ENCODE data around the gene LITAF.
"Not testable (repeated sequence)": the region's sequence is repeated elsewhere in the genome, so short reads cannot be mapped to it uniquely, and the experiment has no call there.

The LITAF gene

DNA sequence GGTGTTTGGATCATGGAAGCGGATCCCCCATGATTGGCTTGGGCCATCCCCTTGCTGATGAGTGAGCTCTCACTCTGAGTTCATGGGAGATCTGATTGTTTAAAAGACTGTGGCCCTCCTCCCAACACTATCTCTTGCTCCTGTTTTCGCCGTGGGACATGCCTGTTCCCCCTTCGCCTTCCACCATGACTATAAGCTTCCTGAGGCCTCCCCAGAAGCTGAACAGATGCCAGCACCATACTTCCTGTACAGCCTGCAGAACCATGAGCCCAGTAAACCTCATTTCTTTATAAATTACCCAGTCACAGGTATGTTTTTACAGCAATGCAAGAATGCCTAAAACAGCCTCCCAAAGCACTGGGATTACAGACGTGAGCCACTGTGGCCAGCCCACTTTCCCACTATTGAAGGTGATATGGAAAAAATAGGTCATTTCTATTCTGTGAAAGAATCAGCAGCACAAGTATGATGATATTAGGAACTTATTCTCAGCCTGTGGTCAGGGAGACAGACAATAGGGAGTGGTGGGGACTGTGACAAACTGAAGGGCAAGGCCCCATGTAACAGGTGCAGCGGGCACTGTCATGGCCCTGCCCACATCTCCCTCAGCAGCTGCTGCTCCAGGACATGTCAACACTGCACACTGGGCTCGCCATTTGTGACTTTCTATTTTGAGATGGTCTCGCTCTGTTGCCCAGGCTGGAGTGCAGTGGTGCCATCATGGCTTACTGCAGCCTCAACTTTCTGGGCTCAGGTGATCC, 33.7 kb upstream of the LITAF start:
- DNase-seq: no peak

GRCh38 chr16:11619327-11619851, 32.7 kb upstream of the LITAF start:
- no peak for DNase-seq

GRCh38 chr16:11618107-11618717, 31.5 kb upstream of the LITAF start:
- DNase-seq: no peak

DNA sequence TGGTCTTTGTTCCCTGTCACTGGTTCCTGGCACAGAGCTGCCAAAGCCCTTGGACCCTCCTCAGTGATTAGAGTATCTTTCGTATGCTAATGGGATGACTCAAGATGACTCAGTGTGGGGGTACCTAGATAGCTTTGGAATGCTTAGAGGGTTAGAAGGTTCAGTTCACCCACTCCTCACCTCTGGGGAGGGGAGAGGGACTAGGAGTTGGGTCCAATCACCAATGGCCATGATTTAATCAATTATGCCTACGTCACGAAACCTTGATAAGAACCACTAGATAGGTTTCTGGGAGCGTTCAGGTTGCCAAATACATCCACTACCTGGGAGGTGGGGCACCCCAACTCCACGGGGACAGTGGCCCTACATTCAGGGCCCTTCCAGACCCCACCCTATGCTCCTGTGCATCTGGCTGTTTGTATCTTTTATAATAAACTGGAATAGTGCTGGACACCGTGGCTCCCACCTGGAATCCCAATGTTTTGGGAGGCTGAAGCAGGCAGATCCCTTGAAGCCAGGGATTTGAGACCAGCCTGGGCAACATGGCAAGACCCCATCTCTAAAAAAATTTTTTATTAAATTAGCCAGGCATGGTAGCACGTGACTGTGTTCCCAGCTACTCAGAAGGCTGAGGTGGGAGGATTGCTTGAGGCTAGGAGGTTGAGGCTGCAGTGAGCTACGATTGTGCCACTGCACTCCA, 29.2 kb upstream of the LITAF start:
- no peak for DNase-seq

GRCh38 chr16:11614587-11615175, 28.0 kb upstream of the LITAF start:
- DNase-seq: no peak

DNA sequence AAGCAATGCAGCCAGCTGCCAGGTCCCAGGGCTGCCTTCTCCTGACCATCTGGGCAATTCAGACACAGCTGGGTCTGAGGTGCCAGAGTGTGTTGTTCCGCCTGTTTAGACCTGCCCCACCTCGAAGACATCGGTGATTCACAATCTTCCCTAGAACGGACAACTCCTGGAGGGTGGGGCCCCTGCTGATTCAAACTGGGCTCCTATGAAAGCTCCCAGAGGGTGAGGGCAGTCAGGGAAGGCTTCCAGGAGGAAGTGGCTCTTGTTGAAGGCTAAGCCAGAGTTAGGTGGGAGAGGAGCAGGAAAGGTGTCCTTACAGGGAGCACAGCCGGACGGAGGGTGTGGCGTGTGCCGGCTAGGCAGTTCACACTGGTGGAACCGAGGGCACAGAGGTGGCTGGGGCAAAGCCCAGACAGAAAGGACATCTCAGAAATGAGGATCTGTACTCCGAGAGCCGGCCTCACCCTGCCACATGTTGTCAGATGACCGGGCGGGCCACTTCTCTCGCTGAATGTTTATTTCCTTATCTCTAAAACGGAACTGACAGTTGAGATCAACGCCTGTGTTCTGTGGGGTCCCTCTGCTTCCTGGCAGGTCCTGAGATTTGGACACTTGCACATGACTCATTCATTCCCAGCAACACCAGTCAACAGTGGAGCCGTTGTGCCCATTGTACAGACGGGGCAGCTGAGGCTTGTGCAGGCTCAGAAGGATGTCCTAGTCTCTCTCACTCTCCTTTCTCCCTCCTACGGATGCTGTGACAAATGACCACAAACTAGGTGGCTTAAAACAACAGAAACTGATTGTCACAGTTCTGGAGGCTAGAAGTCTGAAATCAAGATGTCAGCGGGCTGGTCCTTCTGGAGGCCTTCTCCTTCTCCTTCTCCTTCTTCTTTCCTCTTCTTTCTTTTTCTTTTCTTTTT, 26.9 kb upstream of the LITAF start:
- DNase-seq: no peak

GRCh38 chr16:11612665-11613025, 25.9 kb upstream of the LITAF start:
- DNase-seq: no peak

DNA sequence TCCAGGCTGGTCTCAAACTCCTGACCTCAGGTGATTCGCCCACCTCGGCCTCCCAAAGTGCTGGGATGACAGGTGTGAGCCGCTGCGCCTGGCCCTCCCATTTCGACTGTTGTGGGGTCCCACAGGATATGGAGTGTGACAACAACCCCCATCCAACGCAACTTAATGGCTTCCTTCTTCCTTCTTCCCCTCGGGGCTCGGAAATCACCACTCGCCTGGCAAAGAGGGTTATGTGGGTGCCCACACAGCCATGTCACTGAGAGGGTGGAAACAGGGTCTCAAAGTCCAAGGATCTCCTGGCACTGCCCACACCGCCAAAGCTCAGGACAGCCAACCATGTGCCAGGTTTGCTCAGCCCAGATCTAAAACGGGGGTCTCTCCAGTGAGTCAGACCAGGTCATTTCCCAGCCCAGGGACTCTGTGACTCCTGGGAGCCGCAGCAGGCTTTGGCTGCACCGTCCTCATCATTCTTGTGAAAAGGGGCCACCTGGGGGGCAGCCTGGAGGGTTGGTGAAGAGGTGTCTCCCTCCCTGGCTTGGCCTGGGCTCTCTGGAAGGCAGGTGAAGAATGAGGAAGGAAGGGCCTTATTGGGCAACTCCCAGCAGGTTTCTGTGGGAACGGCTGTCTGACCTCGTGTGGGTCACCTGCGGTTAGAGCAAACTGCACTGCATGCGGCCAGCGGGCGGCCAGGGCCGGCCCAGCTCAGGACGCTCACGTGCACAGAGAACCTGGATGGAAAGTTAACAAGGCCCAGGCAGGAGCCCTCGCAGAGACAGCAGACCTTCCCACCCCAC, 25.3 kb upstream of the LITAF start:
- DNase-seq: no peak

- no peak for DNase-seq
Measured at GRCh38 chr16:11610580-11610979, 23.9 kb upstream of the LITAF start.

DNA sequence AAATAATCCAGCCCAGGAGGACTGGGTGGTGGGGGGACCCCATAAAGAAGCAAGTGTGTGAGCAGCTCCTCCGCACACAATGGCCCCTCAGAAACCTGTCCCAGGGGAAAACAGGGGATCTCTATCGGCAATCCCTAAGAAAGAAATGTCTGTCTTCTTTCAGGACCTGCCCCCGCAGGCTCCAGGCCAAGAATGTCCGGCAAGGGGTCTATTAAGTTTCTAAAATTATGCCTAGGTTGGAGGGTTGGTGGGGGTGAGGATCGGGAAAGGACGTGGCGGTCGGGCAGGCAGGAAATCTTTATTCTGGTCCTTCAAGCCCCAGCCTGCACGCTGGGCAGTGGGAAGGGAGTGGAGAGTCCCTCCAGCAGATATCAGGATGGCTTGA, 23.4 kb upstream of the LITAF start:
- DNase-seq: no peak

GRCh38 chr16:11609474-11610120, 22.9 kb upstream of the LITAF start:
- DNase-seq: no peak

GRCh38 chr16:11605891-11606290, 19.2 kb upstream of the LITAF start:
- DNase-seq: no peak

- no peak for DNase-seq
Measured at GRCh38 chr16:11605564-11605886, 18.8 kb upstream of the LITAF start.

DNA sequence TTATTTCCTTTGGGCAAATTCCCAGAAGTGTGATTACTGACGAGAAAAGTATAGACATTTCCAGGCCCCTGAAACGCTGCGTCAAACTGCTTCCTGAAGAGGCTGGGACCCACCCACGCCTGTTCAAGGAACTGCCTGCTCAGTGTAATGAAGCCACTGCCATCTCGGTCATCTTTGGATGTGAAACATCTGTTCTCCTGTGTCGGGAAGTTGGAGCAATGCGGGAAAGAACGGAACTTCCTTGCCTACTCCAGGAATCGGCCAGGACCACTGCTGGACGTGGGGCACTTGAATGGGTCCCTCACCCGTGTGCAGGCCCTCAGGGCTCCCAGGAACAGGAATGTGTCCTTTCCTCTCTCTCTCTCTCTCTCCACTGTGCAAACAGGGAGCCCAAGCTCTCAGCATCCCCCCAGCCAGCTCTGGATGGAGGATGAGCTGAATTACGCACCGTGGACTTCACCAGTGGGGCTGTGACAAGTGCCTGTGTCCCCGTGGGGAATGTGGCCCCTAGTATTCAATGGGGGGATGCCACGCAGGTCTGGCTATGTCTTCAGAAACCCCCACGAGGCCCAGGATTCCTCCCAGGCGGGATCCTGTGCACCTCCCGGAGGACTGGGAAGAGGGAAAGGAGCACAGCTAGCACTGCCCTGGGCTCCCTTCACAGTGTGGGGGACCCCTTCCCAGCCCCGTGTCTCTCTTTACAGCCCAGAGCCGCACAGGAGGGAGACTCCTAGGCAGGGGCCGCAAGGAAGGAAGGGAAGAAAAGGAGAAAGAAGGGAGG, 18.3 kb upstream of the LITAF start:
- no peak for DNase-seq

GRCh38 chr16:11604296-11604695, 17.6 kb upstream of the LITAF start:
- DNase-seq: not testable (repeated sequence)

DNA sequence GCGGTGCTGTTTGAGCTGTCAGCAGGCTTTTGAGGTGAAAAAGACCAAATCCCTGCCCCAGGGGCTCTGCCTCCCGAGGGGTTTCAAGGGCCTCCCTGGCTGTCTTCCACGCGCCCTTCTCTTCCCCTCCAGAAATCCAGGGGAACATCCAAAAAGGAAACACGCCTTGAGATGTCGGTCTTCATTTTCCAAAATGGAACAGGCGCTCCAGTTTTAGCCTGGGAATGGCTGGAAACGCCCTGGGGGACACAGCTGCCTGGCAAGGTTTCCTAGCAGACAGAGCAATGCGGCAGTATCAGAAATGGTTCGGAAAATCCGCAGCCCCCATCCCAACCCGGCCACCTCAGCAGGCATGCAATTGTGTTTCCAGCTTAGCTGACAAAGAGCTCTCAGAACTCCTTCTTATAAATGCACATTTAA, 16.6 kb upstream of the LITAF start:
- DNase-seq: no peak

DNA sequence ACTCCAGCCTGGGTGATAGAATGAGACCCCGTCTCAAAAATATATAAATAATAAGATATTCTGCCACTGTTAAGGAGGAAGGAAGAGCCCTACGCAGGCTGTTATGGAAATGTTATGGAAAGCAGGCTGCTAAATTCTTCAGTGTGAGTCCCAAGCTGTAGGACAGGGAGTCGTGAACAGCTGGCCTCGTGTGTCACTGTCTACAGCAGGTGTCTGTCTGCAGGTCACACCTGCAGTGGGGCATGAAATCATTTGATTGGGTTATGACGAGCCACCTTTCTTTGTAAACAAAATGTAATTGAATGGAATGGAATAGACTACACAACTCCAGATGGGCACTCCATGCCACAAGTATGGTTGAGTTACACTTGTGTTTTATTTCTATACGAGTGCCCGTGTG, 15.6 kb upstream of the LITAF start:
- no peak for DNase-seq

- no peak for DNase-seq
Measured at GRCh38 chr16:11601911-11602310, 15.2 kb upstream of the LITAF start.

DNA sequence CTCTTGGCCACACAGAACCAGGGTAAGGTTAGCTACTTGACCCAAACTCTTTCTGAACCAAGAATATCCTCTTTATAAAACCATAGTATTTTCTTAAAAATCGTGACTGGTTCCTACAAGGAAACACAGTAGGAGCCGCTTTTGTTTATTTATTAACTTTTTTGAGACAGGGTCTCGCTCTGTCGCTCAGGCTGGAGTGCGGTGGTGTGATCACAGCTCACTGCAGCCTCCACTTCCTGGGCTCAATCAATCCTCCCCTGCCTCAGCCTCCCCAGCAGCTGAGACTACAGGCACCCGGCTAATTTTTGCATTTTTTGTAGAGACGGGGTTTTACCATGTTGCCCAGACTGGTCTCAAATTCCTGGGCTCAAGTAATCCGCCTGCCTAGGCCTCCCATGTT, 14.7 kb upstream of the LITAF start:
- no peak for DNase-seq

- DNase-seq: no peak
Measured at GRCh38 chr16:11599579-11599978, 12.9 kb upstream of the LITAF start.
